Astrocyte of the cerebellum (primary cell): ENCODE data around the gene STXBP4.

Experiments used
- DNase-seq: peaks from one replicate; pipeline ENCODE4 v3.0.0-alpha.2; 2011; ENCODE audit warnings: low read depth
- H3K4me3 ChIP-seq: 2 replicates; pipeline ENCODE4 v1.5.1; 2011; ENCODE audit warnings: mild to moderate bottlenecking, low read depth, low read length, moderate library complexity
- CTCF ChIP-seq: IDR thresholded peaks from 2 replicates; pipeline ENCODE4 v1.5.1; 2012; ENCODE audit warnings: low read length, low read depth, moderate library complexity, mild to moderate bottlenecking; ENCODE audit errors: missing control alignments
- in situ Hi-C: cut with HindIII; loops from 2 replicates; pipeline ENCODE4 v1.10.0; 2017; ENCODE audit warnings: low sequenced_read_pairs

Gene STXBP4

GRCh38 chr17:54990118-54990517 lies 21.6 kb downstream of the STXBP4 start:
- TF ChIP-seq CTCF: no peak
- no peak overlapping the region for H3K4me3 ChIP-seq
- DNase-seq: no peak
- in situ Hi-C loops: no loop called here

- DNase-seq: no peak
- no peak for TF ChIP-seq CTCF
- in situ Hi-C loops: no loop called here
- no peak overlapping the region for H3K4me3 ChIP-seq
These were observed 23.0 kb downstream of the STXBP4 start for GRCh38 chr17:54991567-54991966.

- H3K4me3 ChIP-seq: no peak overlapping the region
- in situ Hi-C loops: no loop called here
- TF ChIP-seq CTCF: peak; percentile 46
- DNase-seq: peak; percentile 35
These were observed 24.5 kb downstream of the STXBP4 start for GRCh38 chr17:54992797-54993639.

- TF ChIP-seq CTCF: no peak
- no peak overlapping the region for H3K4me3 ChIP-seq
- in situ Hi-C loops: loop anchor here (5.0 kb wide), 1 partner anchor 291 kb away; no protein-coding TSS in a partner anchor
- no peak for DNase-seq
These were observed 27.9 kb downstream of the STXBP4 start for GRCh38 chr17:54996441-54996840.

- DNase-seq: no peak
- in situ Hi-C loops: no loop called here
- no peak overlapping the region for H3K4me3 ChIP-seq
- TF ChIP-seq CTCF: no peak
These were observed 33.9 kb downstream of the STXBP4 start for GRCh38 chr17:55002458-55002857.

GRCh38 chr17:55004484-55004883 lies 35.9 kb downstream of the STXBP4 start:
- in situ Hi-C loops: no loop called here
- no peak for TF ChIP-seq CTCF
- no peak for DNase-seq
- no peak overlapping the region for H3K4me3 ChIP-seq

- peak; percentile 51 for TF ChIP-seq CTCF
- in situ Hi-C loops: no loop called here
- H3K4me3 ChIP-seq: no peak overlapping the region
- DNase-seq: no peak
These were observed 37.0 kb downstream of the STXBP4 start for GRCh38 chr17:55005520-55005919.
